Mesenteric fat pad (tissue), 1 donor: ENCODE results near the gene SLC7A7. TPM values are rescaled to one million over a fixed set of nuclear protein-coding genes. Genes with fewer than 3 reads are reported as not detected.
"Not testable (repeated sequence)": the region's sequence is repeated elsewhere in the genome, so short reads cannot be mapped to it uniquely, and the experiment has no call there.

ENCODE experiments used
- DNase-seq: peaks from one replicate; pipeline ENCODE4 v3.0.0-alpha.2; 2020; ENCODE audit warnings: low spot score
- total RNA-seq: library from RNA; stranded (reverse); fragmentation: NEBNext Ultra II Directional; extraction: Animal tissue kit (Norgen Biotek cat#: 25700); gene quantifications from one replicate; pipeline ENCODE4 v1.2.1, GENCODE V29; 2021
- donor health status: DM: yes; HTN: yes; CAD: no.

The SLC7A7 gene
- total RNA-seq, 1 donor from 2014 or later = 25.5 TPM

- DNase-seq = no peak
Observed at GRCh38 chr14:22822016-22822570, 6.9 kb upstream of the SLC7A7 start.

DNA sequence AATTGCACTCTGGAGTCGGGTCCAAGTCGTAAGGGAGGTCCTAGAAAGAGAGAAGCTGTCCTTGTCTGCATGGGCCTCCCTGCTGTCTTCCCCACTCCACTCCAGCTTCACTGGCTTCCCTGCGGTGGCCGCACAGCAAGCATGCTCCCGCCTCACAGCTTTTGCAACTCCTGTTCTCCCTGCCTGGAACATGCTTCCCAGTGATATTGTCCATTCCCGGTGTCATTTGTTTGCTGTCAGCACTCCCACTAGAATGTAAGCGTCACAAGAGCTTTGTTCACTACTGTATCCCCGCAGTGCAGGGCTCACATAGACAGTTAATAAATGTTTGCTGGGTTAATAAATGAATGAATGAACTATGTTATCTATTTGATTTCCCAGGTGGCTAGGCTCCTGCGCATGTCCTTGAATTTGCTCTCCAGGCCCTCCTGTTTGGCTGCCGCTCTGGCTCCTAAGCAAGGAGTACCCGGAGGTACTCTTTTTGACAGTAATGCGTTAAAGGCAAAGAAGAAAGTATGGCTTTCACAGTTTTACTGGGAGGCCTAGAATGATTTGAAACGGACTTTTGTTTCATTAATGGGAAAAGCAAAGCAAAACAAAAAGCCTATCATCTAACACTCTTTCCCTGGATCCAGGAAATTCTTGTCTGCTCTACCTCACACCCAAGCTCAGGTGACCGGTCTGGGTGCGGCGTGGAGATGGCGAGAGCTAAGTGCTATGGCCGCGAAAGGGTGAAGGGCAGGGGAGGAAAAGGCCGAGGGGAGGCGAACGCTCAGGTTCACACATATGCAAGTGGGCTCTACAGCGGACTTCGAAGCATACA lies 6.2 kb upstream of the SLC7A7 start:
- no peak for DNase-seq

GRCh38 chr14:22820731-22821130 lies 5.5 kb upstream of the SLC7A7 start:
- no peak for DNase-seq

- DNase-seq = no peak
Observed at GRCh38 chr14:22819151-22819988, 4.1 kb upstream of the SLC7A7 start.

DNA sequence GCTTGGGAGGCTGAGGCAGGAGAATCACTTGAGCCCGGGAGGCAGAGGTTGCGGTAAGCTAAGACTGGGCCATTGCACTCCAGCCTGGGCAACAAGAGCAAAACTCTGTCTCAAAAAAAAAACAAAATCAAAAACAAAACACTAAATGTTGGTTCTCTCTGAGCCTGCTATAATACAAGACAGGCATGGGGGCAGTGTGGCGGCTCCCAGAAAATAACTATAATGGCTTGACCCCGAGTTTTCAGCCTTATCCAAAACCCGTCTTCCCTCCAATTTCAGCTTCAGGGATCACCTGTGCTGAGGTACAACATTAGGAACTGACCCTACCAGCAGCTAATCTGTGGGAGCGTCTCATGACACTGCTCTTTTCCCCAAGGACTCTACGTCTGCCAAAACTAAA lies 862 bp downstream of the SLC7A7 start:
- no peak for DNase-seq

DNA sequence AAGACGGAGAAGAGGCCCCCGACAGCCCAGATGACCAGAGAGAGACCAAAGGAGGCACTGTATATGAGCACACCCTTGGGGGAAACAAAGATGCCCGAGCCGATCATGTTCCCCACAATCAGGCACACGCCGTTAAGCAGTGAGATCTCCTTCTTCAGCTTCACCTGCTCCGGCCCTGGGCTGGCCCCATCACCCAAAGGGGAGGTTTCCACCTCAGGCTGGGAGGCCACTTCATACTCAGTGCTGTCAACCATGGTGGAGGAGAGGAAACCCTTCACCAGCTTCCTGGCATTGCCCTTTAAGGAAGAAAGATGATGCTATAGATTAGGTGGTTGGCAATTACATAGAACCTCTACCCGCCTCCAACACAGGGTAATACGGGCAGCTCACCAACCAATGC lies 2.1 kb downstream of the SLC7A7 start:
- DNase-seq = no peak

DNA sequence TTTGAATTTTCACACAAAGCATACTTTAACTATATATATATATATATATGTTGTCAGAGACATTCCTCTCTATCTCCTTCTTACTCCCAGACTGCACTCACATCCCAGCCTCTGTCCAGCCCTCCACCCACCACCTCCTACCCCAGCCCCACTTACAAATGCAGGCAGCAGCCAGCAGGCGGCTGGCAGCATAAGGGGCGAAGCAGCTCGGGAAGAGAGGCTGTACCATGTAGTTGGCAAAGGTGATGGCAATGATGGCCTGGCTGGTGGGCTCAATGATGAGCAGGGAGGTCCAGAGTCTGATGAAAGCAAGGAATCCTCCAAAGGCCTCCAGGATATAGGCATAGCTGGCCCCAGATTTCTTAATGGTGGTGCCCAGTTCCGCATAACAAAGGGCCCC lies 2.5 kb downstream of the SLC7A7 start:
- DNase-seq = no peak

- DNase-seq = no peak
Observed at GRCh38 chr14:22811722-22812121, 3.5 kb downstream of the SLC7A7 start.

GRCh38 chr14:22808388-22809209 lies 6.6 kb downstream of the SLC7A7 start:
- no peak for DNase-seq

DNA sequence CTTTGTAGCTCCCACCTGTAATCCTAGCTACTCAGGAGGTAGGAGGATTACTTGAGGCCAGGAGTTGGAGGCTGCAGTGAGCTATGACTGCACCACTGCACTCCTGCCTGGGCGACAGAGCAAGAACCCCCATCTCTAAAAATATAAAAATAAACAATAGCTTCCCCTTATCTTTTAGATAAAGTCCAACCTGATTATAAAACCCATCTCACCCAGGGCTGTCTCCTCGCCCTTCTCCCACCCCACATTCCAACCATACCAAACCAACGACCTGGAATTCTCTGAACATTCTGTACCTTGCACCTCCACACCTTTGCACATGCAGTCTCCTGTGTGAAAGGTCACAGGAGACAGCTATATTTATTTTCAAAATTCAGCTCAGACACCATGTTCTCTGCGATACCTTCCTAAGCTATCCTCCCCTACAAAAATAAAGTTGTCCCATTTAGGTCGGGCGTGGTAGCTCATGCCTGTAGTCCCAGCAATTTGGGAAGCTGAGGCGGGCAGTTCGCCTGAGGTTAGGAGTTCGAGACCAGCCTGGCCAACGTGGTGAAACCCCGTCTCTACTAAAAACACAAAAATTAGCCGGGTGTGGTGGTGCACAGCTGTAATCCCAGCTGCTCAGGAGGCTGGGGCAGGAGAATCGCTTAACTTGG lies 7.7 kb downstream of the SLC7A7 start:
- DNase-seq = no peak

DNA sequence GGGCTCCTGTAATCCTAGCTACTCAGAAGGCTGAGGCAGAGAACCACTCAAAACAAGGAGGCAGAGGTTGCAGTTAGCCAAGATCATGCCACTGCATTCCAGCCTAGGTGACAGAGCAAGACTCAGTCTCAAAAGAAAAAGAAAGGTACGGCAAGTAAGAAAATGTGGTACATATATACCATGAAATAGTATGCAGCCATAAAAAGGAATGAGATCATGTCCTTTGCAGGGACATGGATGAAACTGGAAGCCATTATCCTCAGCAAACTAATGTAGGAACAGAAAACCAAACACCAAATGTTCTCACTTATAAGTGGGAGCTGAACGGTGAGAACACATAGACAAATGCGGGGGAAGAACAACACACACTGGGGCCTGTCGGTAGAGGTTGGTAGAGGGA lies 10.0 kb downstream of the SLC7A7 start:
- not testable (repeated sequence) for DNase-seq

DNA sequence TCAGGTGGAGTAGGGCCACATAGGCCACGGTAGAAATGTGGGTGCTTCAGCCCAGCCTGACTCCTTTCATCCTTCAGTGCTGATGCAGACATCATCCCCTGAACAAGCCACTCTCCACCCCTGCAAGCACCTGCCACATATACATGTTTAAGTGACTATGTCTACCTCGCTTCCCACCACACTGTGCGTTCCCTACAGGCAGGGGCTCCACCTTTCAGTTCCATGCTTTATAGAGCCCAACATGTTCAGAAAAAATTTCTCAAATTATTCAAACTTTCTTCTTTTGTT lies 11.6 kb downstream of the SLC7A7 start:
- DNase-seq = no peak

- DNase-seq = no peak
Observed at GRCh38 chr14:22802860-22803686, 12.2 kb downstream of the SLC7A7 start.

DNA sequence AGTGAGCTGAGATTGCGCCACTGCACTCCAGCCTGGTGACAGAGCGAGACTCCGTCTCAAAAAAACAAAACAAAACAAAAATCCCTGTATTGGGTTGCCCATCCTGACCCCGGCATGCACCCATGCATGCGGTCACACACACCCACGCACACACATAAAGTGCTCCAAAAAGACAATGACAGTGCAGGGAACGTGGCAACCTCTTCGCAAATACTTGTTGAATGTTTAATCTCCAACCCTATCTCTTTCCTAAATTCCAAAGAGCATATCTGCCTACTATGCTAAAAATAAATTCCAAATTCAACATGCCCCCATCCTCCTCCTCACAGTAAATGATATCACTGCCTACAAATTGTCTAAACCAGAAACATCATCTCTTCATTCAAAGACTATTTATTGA lies 13.5 kb downstream of the SLC7A7 start:
- DNase-seq = no peak

DNA sequence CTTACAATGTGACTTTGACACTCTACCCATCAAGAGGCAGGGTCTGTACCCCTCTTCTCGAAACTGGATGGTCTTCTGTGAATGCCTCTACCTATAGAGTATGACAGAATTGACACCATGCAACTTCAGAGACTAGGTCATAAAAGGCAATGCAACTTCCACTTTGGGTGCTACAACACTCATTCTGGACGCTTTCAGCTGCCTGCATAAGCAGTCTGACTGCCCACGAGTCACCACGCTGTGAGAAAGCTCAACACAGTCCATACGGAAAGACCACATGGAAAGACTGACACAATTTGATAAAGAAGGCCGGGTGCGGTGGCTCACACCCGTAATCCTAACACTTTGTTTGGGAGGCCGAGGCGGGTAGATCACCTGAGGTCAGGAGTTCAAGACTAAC lies 14.9 kb downstream of the SLC7A7 start:
- no peak for DNase-seq

DNA sequence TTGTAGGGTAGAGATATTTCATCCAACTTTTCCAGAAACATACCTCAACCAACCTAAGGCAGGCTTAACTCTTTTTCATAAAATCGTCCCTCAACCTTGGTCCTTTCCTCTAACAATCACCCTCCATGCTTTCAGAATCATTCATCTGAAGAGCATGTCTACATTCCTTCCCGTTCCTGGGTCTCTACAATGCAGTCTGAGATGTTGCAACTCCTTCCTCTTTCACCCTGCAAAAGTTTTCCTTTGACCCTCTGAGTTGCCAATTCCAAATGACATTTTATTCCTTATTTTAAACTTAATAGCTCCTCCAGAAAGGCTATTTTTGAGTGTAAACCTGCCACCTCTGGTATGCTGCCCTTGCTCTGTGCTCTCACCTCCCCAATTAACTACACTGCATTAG lies 16.7 kb downstream of the SLC7A7 start:
- DNase-seq = no peak

GRCh38 chr14:22797017-22797917 lies 18.0 kb downstream of the SLC7A7 start:
- no peak for DNase-seq

DNA sequence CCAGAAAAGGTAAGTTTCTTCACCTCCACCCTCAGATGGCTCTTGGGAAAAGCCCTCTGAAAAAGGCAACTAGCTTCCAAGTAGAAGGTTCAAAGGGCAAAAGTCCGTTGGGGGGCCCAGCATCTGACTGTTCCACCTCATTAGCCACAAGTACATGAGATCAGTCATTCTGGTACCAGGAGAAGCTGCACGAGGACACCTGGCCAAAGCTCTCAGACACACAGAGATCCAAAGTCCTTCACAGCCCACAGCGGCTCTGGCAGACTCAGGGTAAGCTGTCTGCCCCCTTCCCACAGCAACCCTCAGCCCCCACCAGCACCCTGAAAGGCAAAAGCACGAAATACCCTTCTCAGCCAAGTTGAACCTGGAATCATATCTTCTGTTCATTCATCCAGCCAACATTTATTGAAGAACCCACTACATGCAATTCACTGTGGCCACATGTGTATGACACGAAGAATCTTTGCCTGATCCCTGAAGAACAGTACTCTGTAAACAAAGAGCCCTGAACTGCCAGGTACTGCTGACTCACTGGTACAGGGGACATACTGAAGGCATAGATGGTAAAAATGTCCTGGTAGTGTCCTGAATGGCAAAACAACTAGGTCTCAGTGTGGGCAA lies 19.0 kb downstream of the SLC7A7 start:
- no peak for DNase-seq

- no peak for DNase-seq
Observed at GRCh38 chr14:22794551-22794951, 20.7 kb downstream of the SLC7A7 start.
